Lower leg skin (tissue), 3 donors: ENCODE results near the gene CREB3L4.
A peak's percentile ranks its signal among the peaks of the same experiment; 100 is the strongest.

Experiments
- POLR2A ChIP-seq, 2 donors: fragments of 450-650 bp; IDR thresholded peaks; one replicate each; pipeline ENCODE4 v1.6.1; 2016 to 2017; ENCODE audit warnings: antibody characterized with exemption in 2 of 2, mild to moderate bottlenecking in 1 of 2, moderate library complexity in 1 of 2
- TF ChIP-seq, protein P1 (sequence below), 3 donors: fragments of 450-650 bp; IDR thresholded peaks; one replicate each; pipeline ENCODE4 v1.5.1; 2016; ENCODE audit warnings: antibody characterized with exemption in 3 of 3, mild to moderate bottlenecking in 3 of 3, moderate library complexity in 2 of 3

DNA sequence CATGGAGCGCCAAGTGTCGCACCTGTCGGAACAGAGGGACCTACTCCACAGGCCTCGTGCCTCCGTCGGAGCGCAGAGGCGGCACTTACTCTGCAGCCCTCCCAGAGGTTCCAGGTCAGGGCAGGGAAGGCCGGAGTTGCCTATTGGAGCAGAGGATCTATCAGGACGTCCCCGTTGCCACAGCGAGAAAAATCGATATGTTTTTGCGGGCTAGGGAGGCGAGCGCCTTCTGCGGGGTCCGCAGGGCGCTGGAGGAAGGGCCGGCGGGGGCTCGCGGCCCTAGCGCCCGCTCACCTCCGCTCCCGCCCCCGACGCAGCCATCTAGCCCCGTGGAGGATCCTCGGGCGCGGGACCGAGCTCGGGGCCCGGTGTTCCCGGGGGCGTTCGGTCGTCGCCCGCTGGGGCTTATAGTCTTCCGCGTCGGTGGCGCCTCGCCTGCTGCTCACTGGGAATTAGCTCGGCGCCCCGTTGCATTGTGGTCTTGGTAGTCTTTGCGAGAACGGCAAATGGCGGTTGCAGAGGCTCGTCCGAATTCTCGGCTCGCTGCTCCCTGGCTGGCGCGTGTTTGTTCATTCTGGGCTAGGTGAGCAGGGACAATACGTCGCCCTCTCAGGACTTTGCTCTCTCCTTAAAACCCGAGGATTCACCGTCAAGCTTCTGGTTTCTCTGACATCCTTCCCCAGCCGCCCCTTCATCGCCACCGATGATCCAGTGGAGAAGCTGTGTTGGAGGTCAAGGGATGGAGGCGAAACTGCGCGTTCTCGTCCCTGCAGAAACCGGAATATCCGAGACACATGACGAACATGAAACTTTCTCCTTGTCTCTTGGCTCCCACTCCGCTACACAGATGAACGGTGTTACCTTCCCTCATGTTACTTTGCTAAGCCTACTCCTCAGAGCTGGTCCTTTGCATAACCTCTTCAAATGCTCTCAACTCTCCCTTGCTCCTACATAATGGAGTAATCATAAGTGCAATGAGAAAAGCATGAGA lies 9.8 kb downstream of the CREB3L4 start, which contains the start of gene JTB:
- TF ChIP-seq, protein P1, sequence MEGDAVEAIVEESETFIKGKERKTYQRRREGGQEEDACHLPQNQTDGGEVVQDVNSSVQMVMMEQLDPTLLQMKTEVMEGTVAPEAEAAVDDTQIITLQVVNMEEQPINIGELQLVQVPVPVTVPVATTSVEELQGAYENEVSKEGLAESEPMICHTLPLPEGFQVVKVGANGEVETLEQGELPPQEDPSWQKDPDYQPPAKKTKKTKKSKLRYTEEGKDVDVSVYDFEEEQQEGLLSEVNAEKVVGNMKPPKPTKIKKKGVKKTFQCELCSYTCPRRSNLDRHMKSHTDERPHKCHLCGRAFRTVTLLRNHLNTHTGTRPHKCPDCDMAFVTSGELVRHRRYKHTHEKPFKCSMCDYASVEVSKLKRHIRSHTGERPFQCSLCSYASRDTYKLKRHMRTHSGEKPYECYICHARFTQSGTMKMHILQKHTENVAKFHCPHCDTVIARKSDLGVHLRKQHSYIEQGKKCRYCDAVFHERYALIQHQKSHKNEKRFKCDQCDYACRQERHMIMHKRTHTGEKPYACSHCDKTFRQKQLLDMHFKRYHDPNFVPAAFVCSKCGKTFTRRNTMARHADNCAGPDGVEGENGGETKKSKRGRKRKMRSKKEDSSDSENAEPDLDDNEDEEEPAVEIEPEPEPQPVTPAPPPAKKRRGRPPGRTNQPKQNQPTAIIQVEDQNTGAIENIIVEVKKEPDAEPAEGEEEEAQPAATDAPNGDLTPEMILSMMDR (IDR thresholded peaks at IDR 0.05): no peak
- peak in 1 of 2 donors; percentile 82 for TF ChIP-seq POLR2A (IDR thresholded peaks at IDR 0.05)
